NOMO-1 treated with DMSO at 0.1 percent for 48 hours (cell line): Measurements from ENCODE around the gene SF3B1.
"Not testable (repeated sequence)": the region's sequence is repeated elsewhere in the genome, so short reads cannot be mapped to it uniquely, and the experiment has no call there.

Experiments
- DNase-seq: peaks from one replicate; lab custom pipeline; 2025; ENCODE audit not compliant: unreplicated experiment; lab: John Stamatoyannopoulos, UW

The SF3B1 gene, protein sequence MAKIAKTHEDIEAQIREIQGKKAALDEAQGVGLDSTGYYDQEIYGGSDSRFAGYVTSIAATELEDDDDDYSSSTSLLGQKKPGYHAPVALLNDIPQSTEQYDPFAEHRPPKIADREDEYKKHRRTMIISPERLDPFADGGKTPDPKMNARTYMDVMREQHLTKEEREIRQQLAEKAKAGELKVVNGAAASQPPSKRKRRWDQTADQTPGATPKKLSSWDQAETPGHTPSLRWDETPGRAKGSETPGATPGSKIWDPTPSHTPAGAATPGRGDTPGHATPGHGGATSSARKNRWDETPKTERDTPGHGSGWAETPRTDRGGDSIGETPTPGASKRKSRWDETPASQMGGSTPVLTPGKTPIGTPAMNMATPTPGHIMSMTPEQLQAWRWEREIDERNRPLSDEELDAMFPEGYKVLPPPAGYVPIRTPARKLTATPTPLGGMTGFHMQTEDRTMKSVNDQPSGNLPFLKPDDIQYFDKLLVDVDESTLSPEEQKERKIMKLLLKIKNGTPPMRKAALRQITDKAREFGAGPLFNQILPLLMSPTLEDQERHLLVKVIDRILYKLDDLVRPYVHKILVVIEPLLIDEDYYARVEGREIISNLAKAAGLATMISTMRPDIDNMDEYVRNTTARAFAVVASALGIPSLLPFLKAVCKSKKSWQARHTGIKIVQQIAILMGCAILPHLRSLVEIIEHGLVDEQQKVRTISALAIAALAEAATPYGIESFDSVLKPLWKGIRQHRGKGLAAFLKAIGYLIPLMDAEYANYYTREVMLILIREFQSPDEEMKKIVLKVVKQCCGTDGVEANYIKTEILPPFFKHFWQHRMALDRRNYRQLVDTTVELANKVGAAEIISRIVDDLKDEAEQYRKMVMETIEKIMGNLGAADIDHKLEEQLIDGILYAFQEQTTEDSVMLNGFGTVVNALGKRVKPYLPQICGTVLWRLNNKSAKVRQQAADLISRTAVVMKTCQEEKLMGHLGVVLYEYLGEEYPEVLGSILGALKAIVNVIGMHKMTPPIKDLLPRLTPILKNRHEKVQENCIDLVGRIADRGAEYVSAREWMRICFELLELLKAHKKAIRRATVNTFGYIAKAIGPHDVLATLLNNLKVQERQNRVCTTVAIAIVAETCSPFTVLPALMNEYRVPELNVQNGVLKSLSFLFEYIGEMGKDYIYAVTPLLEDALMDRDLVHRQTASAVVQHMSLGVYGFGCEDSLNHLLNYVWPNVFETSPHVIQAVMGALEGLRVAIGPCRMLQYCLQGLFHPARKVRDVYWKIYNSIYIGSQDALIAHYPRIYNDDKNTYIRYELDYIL

GRCh38 chr2:197434541-197435513, at the start of gene SF3B1:
SF3B1 (minus strand) TSS chr2:197435028; CDS start chr2:197434999, 29 bp downstream.
- DNase-seq = peak; percentile 97

- DNase-seq = not testable (repeated sequence)
These were observed 49.4 kb upstream of the SF3B1 start for GRCh38 chr2:197484248-197484647.

GRCh38 chr2:197480165-197481036, 45.6 kb upstream of the SF3B1 start:
- no peak for DNase-seq

DNA sequence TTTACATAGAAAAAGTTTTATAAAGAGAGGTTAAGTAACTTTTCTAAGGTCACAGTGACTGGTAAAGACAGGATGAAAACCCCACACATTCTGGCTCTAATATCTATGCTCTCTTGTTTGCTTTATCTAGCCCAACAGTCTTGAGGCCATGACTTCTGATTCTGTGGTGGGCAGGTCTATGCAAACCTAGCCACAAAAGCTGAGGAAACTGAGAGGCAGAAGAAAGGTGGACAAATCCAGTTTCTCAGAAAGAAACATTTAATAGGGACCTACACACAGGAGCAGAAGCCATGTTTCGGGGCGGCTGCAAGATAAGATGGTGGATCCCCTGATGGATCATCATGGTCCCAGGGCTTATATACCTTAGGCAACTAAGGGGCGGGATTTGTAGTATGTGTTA, 43.0 kb upstream of the SF3B1 start:
- no peak for DNase-seq

DNA sequence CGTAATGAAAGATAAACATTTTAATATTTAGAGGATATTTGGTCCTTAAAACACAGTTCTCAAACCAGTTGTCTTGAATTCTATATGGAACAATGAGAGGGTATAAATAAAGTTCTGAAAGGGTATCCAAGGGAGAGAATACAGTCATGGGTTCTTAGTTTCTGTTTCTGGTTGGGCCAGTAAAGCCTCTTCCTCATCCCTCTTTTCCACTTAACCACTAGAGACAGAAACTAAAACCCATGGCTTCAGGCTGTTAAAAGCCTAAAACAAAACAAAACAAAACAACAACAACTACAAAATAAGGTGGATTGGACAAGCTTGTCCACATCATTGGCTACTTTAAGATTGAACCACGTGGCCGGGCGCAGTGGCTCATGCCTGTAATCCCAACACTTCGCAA, 37.3 kb upstream of the SF3B1 start:
- DNase-seq = no peak

DNA sequence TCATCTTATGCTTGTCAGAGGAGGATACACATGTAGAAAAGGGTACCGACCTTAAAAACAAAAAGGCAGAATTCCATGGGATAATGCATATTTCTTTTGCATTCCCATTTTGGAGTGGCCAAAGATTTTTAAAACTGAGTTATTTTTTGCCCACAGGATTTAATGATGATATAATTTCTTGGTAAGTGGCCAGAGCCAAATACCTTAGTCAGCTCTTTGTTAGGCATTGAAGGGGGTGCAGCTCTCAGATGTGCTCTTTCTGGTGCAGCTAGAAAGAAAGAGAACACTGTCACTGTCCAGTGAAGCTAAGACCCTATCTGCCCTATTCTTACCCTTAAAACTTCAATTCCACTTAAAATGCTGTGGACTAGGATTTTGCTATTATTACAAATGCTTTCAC, 29.3 kb upstream of the SF3B1 start:
- DNase-seq = no peak

- no peak for DNase-seq
These were observed 26.2 kb upstream of the SF3B1 start for GRCh38 chr2:197461057-197461456.

- DNase-seq = no peak
These were observed 25.8 kb upstream of the SF3B1 start for GRCh38 chr2:197460649-197461048.

DNA sequence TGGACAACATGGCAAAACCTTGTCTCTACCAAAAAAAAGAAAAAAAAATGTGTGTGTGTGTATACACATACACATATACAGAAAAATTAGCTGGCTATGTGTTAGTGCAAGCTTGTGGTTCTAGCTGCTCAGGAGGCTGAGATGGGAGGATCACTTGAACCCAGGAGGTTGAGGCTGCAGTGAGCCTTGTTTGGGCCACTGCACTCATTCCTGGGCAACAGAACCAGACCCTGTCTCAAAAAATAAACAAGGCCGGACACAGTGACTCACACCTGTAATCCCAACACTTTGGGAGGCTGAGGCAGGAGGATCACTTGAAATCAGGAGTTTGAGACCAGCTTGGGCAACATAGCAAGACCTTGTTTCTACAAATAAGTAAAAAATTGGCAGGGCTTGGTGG, 20.6 kb upstream of the SF3B1 start:
- no peak for DNase-seq

DNA sequence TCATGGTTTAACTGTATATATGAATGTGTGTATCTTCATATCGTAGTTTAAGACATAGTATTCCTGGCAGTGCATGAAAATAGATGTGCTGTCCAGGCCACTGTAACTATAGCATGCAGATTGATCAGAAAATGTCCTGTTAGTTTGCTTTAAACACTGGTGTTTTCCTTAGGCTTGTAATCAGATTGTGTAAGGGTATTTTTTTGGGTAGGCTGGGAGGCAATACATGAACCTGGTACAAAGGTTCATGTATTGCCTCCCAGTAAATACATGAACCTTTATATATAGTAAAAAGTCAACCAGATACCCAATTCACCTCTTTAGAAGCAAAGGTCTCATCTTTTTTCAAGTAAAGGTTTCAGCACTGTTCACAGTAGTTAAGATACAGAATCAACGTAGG, 20.1 kb upstream of the SF3B1 start:
- DNase-seq = no peak

DNA sequence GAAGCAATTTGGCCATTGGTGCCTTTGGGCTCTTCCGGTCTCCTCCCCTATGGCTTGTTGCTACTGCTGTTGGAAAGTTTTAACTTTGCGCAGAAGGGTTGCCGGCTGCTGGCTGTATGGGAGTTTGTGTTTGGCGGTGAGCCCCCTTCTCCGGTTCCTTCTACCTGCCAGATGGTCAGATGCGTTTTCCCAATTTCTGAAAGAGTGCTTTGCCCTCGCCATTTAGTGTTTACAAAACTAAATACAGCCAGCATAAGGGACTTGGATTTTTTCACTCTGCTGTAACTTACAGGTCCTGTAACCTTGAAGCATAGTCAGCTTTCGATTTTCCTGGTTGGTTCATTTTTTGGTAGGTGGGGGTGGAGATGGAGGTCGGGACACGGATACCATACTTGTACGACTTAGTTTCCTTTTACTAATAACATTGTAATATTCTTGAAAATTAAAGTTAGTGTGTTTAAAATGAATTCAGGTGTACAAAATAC, 19.1 kb upstream of the SF3B1 start:
- DNase-seq = no peak

DNA sequence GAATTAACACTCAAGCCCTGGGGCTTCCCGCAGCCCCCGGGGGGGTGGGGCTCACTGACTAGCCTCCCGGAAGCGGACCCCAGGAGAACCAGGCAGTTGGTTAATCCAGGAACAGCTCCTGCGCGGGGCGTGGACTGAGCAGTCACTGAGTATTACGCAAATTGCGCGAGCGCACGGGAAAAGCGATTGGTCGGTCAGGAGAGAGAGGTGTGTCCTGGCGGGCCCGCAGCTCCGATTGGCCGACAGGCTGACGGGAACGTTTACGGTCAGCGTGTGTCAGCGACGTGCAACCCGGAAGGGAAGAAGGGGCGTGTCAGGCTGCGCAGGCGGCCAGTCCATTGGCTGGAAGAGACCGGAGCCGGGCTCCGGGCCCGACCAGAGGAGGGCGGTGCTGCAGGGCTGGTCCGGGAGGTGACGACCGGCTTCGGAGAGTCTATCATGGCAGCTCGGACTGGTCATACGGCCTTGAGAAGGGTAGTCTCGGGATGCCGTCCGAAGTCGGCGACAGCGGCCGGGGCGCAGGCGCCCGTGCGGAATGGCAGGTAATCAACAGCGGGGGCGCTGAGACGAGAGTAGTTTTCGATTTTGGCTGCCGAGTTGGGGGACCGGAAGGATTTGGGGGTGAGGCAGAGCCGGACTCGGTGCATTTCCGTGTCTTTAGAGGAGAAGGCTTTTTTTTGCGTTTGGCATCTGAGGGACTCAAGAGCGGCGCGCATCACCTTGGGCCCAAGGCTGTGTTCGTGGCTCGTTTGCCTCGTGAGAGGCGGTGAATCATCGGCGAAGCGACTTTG, 18.5 kb upstream of the SF3B1 start, which contains the start of gene COQ10B:
Gene COQ10B (plus strand): TSS at position 430 of the 791 bp plus-strand sequence. CDS start 9 bp downstream, at position 439.
- peak; percentile 99 for DNase-seq

GRCh38 chr2:197452754-197453122, 17.9 kb upstream of the SF3B1 start:
- no peak for DNase-seq

- not testable (repeated sequence) for DNase-seq
These were observed 16.1 kb upstream of the SF3B1 start for GRCh38 chr2:197450935-197451358.

GRCh38 chr2:197450465-197450864, 15.6 kb upstream of the SF3B1 start:
- DNase-seq = no peak

DNA sequence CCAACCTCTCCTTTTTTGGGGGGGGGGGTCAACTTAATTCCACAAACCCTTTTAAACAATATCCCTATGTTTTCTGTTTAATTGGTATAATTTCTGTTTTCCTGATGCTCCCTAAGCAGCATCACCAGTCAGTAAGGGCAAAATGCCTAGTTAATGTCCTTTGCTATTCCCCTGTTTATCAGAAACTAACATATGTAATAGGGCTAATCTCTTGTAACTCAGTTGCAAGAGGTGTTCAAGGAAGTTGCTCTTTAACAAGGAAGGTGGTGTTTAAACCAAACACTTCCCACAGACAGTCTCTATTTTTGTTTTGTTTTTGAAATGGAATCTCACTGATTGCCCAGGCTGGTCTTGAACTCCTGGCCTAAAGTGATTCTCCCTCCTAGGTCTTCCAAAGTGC, 12.0 kb upstream of the SF3B1 start:
- no peak for DNase-seq

- DNase-seq = no peak
These were observed 10.9 kb upstream of the SF3B1 start for GRCh38 chr2:197445746-197446145.

GRCh38 chr2:197442857-197443256, 8.0 kb upstream of the SF3B1 start:
- no peak for DNase-seq
